HK-2 (cell line): Measurements from ENCODE around the gene LAMC3.
A peak's percentile ranks its signal among the peaks of the same experiment; 100 is the strongest.
"Not testable (repeated sequence)": the region's sequence is repeated elsewhere in the genome, so short reads cannot be mapped to it uniquely, and the experiment has no call there.

Source experiments
- DNase-seq: peaks from one replicate; pipeline ENCODE4 v3.0.0-alpha.2; 2018; ENCODE audit not compliant: unreplicated experiment

Gene LAMC3

GRCh38 chr9:130991778-130992681, 16.9 kb upstream of the LAMC3 start:
- DNase-seq = no peak

DNA sequence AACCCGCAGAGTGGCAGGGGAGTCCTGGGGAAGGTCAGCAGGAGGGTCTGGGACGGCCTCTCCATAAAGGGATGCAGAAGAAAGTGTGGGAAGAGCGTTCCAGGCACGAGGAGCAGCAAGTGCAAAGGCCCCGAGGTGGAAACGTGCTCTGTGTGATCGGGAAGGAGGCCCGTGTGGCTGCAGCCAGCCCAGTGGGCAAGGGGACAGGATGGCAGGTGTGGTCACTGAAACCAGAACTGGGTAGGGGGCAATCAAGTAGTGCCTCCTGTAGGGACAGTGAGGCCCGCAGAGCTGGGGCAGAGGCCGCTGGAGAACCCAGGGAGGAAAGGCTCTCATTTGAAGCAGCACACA, 16.3 kb upstream of the LAMC3 start:
- DNase-seq = no peak

DNA sequence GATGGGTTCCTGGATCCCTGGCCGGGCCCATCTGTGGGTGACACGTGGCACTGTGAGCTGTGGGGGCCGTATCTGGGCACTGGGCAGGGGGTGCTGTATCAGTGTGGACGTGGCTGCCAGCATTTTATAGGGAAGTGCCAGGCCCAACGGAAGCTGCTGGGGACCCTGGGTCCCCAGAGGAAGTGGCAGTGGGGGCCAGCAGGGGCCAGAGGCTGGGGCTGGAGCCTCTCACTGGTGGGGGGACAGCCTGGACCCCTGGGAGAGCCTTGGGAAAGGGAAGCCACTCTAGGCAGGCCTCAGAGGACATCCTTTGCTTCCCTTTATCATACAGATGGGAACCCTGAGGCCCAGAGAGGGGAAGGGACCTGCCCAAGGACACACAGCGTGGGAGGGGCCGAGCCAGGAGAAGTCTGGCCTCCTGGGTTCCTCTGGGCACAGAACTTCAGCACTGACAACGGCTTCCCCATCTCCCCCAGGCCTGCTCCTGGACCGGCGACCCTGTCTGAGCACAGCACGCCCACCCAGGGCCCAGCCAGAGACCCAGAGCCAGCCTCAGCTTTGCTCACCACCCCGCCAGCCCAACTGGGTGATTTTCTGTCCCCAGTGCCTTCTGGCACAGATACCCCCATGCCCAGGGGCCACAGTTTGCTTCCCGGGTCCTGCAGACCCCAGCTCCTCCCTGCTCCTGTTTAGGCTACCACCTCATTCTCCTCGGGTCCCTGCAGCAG, 15.5 kb upstream of the LAMC3 start:
- DNase-seq = no peak

DNA sequence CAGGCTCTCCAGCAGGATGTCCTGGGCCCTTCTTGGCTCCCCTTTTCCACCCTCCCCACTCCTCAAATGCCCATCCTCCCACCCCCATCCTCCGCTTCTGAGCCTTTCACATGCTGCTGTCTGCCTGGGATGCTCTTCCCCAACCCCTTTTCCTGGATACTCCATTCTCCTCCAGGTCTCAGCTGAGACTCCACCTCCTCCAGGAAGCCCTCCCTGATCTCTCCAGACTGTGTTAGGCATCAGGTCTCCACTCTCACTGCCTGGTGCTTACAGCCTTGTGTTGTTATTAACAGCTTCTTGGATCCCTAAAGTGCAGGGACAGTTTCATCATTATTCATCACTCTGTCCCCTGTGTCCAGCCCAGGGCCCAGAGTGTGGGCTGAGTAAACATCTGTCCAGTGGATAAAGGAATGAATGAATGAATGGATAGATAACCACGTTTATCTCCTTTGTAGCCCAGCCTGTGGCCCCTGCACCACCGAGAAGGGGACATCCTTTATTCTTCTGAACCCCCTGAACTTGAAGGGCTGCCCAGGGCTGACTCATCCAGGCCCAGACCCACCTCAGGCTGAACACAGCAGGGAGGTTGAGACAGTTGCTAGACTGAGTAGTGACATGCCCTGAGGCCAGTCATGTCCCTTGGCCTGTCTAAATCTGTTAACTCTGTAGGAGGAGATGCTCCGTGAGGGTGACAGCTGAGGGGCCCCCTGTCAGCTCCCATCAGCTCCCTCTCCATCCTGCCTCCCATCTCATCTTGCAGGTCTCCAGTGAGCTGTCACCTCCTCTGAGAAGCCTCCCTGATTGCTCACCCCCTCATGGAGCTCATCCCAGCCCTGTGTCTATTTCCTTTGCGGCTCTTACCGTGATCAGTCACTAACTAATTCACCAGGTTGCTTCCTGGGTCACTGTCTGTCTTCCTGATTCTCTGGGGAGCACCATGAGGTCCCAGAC, 14.6 kb upstream of the LAMC3 start:
- no peak for DNase-seq

DNA sequence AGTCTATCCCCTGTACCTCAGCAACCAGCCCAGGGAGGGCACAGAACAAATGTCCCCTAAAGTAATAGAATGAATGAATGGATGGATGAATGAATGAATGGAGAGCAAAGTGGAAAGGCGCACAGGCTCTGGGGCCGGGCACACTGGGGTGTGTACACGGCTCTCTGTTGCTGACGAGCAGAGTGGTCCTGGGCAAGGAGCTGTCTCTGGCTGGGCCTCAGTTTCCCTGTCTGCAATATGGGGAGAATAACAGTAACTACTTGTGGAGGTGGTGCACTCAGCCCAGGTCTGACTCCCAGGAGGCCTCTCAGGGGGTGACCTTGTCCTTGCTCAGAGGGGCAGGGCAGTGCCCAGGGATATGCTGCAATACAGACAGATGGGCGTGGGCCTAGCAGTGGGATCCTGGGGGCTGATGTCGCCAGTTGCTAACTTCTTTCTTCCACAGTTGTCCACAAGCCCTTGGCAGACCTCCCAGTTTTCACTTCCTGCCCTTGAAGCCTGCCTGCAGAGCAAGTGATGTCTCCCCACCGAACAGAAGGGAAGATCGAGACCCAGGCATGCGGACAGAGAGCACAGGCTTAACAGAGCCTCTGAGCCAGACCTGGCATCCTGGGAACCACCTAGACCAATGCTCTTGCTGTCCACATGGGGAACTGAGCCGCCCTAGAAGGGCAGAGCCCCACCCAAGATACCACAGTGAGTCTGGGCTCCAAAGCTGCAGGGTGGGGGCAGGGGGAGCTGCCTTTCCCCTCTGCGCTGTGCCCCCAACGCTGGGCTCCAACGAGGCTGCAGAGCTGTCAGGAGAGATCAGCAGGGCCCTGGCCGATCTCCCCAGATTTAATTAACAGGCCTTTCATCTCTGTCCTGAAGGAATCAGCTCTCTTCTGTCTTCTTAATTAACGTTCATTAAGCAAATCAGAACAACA, 13.6 kb upstream of the LAMC3 start:
- DNase-seq = peak; percentile 61

DNA sequence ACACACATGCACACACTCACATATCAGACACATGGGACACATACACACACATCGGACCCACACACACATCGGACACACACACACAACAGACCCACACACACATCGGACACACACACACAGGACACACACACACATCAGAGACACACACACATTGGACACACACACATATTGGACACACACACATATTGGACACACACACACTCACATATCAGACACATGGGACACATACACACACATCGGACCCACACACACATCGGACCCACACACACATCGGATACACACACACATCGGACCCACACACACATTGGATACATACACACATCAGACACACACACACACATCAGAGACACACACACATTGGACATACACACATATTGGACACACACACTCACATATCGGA, 12.8 kb upstream of the LAMC3 start:
- no peak for DNase-seq

DNA sequence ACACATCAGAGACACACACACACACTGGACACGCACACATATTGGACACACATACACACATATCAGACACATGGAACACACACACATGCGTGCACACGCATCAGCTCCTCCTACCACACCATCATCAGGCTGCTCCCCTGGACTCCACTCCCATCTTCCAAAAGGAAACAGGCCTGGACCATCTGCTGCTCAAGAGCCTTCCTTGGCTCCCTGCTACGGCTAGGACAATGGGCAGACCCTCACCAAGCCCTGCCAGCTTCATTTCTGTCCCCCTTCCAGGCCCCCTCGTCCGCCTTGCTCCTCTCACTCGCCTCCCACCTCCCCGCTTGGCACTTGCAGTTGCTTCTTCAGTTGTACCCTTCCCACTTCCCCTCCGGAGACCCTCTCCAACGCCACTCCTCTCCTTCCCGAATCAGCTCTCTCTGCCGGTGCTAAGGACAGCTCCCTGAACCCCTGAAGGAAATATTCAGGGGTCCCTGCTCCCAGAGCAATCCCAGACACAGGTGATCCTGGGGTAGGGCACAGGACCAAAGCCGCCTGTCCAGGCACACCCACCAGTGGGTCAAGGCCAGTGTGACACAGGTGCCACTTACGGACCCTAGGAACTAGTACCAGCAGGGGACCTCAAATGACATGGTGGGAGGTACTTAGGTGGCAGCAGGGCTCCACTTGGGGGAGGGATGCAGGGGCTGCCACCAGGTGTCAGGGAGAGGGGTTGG, 12.1 kb upstream of the LAMC3 start:
- no peak for DNase-seq

DNA sequence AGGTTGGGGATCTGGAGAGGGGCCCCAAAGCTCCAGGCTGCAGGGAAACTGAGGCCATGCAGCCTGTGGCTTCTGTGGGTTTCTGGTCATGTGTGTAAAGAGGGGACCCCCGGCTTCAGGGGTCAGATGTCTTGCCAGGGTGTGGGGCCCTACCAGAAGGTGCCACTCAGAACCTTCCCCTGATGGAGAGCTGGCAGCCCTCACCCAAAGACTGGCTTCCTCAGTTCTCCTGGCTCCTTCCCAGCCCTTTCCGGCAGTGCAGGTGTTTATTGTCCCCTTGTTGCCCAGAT, 11.6 kb upstream of the LAMC3 start:
- DNase-seq = no peak

- peak; percentile 88 for DNase-seq
Measured at GRCh38 chr9:130997925-130998596, 10.9 kb upstream of the LAMC3 start.

DNA sequence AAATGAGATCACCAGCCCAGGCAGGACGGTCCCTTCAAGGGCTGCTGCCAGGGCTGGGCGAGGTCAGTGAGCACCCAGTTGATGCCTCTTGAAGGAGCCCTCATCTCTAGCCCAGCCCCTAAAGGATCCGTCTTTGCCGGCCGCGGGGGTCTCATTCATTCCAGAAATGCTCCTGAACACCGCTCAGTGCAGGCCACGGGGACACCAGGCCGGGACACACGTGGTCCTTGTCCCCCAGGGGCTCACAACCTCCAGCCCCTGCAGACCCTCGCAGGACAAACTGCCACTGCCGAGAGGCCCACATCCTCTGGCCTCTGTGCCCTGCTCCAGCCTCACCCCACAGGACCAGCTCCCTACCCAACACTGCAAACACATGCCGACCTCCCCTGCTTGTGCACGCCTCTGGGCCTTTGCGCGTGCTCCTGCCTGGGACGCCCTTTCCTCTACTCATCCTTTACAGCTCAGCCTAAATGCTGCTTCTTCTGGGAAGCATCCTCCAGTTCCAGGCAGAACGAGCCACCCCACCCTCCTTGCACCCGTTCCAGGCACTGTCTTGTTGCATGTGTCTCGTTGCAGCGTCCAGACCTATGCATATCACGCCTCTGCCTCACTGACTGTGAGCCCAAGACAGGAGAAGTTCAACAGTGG, 10.3 kb upstream of the LAMC3 start:
- no peak for DNase-seq

- DNase-seq = no peak
Measured at GRCh38 chr9:130999245-130999623, 9.7 kb upstream of the LAMC3 start.

- not testable (repeated sequence) for DNase-seq
Measured at GRCh38 chr9:131000526-131000925, 8.4 kb upstream of the LAMC3 start.

GRCh38 chr9:131001021-131001420, 8.0 kb upstream of the LAMC3 start:
- DNase-seq = no peak

DNA sequence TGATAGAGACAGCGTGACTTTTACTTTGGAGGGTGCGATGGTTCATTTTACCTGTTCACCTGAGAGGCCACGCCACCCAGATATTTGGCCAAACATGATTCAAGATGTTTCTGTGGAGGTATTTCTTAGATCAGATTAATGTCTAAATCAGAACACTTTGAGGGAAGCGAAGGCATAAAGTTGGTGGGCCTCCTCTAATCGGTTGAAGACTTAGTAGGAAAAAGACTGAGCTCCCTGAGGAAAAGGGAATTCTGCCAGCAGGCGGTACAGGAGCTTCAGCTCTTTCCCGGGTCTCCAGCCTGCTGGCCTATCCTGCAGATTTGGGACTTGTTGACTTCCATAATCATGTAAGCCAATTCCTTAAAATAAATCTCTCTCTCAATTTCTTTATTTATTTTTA, 7.0 kb upstream of the LAMC3 start:
- no peak for DNase-seq

DNA sequence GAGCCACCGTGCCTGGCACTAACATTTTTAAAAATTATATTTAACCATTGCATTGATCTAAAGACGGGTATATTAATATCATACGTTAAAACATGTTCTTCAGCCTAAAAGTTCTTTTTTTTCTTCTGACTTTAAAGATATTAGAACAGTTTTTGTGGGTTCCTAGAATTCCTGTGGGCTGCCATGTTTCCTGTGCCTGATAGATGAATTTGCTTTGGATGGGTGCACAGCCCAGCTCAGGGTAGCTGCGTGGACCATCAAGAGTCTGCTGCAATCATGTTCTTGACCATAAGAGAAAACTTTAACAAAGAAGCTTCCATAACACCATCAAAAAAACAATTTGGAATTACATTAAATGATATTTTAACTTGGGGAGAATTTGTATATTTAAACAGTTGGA, 2.4 kb upstream of the LAMC3 start:
- no peak for DNase-seq

- DNase-seq = no peak
Measured at GRCh38 chr9:131008086-131008485, 888 bp upstream of the LAMC3 start.

- no peak for DNase-seq
Measured at GRCh38 chr9:131008563-131008908, 438 bp upstream of the LAMC3 start.

- no peak for DNase-seq
Measured at GRCh38 chr9:131010482-131011273, 1.7 kb downstream of the LAMC3 start.
